ENCODE results near the gene XYLT2. TPM values are rescaled to one million over a fixed set of nuclear protein-coding genes. Genes with fewer than 3 reads are reported as not detected.
"Not testable (repeated sequence)": the region's sequence is repeated elsewhere in the genome, so short reads cannot be mapped to it uniquely, and the experiment has no call there.

XYLT2 gene
- total RNA-seq, 2 experiments from 2014 or later: 29.0 to 31.9 TPM

- Mint-ChIP-seq H3K27me3 (peaks cover 9% of the 10 kb centered on the region), H3K36me3 (no peaks in the 10 kb centered on the region), H3K9me3 (no peaks in the 10 kb centered on the region), H3K4me1 (peaks cover 2% of the 10 kb centered on the region), H3K27ac (no peak overlapping the region), H3K4me3 (no peak overlapping the region)
- ATAC-seq (ENCODE audit: low read depth) (no peak), DNase-seq (no peak)
- POLR2A ChIA-PET: interaction anchor here (1.1 kb wide), 1 partner anchor 8 kb away, joined by 3 read pairs; no protein-coding TSS in a partner anchor
These were observed 17.3 kb upstream of the XYLT2 start for GRCh38 chr17:50328363-50329325.

- DNase-seq (no peak), ATAC-seq (ENCODE audit: low read depth) (no peak)
- Mint-ChIP-seq H3K27me3 (peaks cover 10% of the 10 kb centered on the region), H3K27ac (no peak overlapping the region), H3K4me1 (peaks cover 5% of the 10 kb centered on the region), H3K9me3 (no peaks in the 10 kb centered on the region), H3K36me3 (no peaks in the 10 kb centered on the region), H3K4me3 (no peak overlapping the region)
- POLR2A ChIA-PET: interaction anchor here (1.1 kb wide), 1 partner anchor 9 kb away, joined by 3 read pairs; no protein-coding TSS in a partner anchor
These were observed 16.2 kb upstream of the XYLT2 start for GRCh38 chr17:50329716-50330115.

- POLR2A ChIA-PET: interaction anchor here (1.1 kb wide), 1 partner anchor 10 kb away, joined by 3 read pairs; no protein-coding TSS in a partner anchor
- Mint-ChIP-seq H3K27ac (no peak overlapping the region), H3K4me3 (no peak overlapping the region), H3K9me3 (no peaks in the 10 kb centered on the region), H3K27me3 (peaks cover 11% of the 10 kb centered on the region), H3K4me1 (peaks cover 5% of the 10 kb centered on the region), H3K36me3 (no peaks in the 10 kb centered on the region)
- no peak for ATAC-seq (ENCODE audit: low read depth)
- no peak for DNase-seq
These were observed 15.7 kb upstream of the XYLT2 start for GRCh38 chr17:50330151-50330775.

GRCh38 chr17:50331085-50331791 lies 14.7 kb upstream of the XYLT2 start:
- Mint-ChIP-seq H3K4me3 (no peak overlapping the region), H3K36me3 (no peaks in the 10 kb centered on the region), H3K9me3 (no peaks in the 10 kb centered on the region), H3K27ac (no peak overlapping the region), H3K4me1 (peaks cover 5% of the 10 kb centered on the region), H3K27me3 (peaks cover 11% of the 10 kb centered on the region)
- DNase-seq: no peak
- POLR2A ChIA-PET: no interaction called here
- no peak for ATAC-seq (ENCODE audit: low read depth)

GRCh38 chr17:50332196-50332595 lies 13.7 kb upstream of the XYLT2 start:
- ATAC-seq (ENCODE audit: low read depth) (no peak), DNase-seq (no peak)
- H3K9me3 Mint-ChIP-seq: no peaks in the 10 kb centered on the region
- H3K4me3 Mint-ChIP-seq: no peak overlapping the region
- no peak overlapping the region for H3K27ac Mint-ChIP-seq
- H3K27me3 Mint-ChIP-seq: peaks cover 11% of the 10 kb centered on the region
- no peaks in the 10 kb centered on the region for H3K36me3 Mint-ChIP-seq
- POLR2A ChIA-PET: no interaction called here
- H3K4me1 Mint-ChIP-seq: peaks cover 5% of the 10 kb centered on the region

GRCh38 chr17:50333291-50334057 lies 12.5 kb upstream of the XYLT2 start:
- Mint-ChIP-seq H3K27ac (peak overlapping the region; percentile 78), H3K27me3 (peaks cover 11% of the 10 kb centered on the region), H3K4me3 (peak overlapping the region; percentile 82)
- not testable (repeated sequence) for ATAC-seq (ENCODE audit: low read depth); H3K36me3 Mint-ChIP-seq; H3K4me1 Mint-ChIP-seq; DNase-seq; H3K9me3 Mint-ChIP-seq
- POLR2A ChIA-PET: interaction anchor here (0.7 kb wide), 1 partner anchor 182 kb away, joined by 3 read pairs; no protein-coding TSS in a partner anchor

GRCh38 chr17:50337956-50338355 lies 8.0 kb upstream of the XYLT2 start:
- no peak for DNase-seq
- ATAC-seq (ENCODE audit: low read depth): no peak
- Mint-ChIP-seq H3K27ac (no peak overlapping the region), H3K9me3 (peaks cover 3% of the 10 kb centered on the region), H3K4me3 (no peak overlapping the region), H3K27me3 (peaks cover 8% of the 10 kb centered on the region), H3K4me1 (peaks cover 5% of the 10 kb centered on the region), H3K36me3 (peaks cover 2% of the 10 kb centered on the region)
- POLR2A ChIA-PET: no interaction called here

- H3K4me1 Mint-ChIP-seq: peaks cover 3% of the 10 kb centered on the region
- ATAC-seq (ENCODE audit: low read depth) (no peak), DNase-seq (no peak)
- H3K27me3 Mint-ChIP-seq: peaks cover 8% of the 10 kb centered on the region
- H3K36me3 Mint-ChIP-seq: peaks cover 2% of the 10 kb centered on the region
- no peak overlapping the region for H3K27ac Mint-ChIP-seq
- POLR2A ChIA-PET: no interaction called here
- H3K9me3 Mint-ChIP-seq: peaks cover 3% of the 10 kb centered on the region
- H3K4me3 Mint-ChIP-seq: no peak overlapping the region
These were observed 7.3 kb upstream of the XYLT2 start for GRCh38 chr17:50338645-50339044.

- DNase-seq (no peak), ATAC-seq (ENCODE audit: low read depth) (no peak)
- H3K27me3 Mint-ChIP-seq: peaks cover 8% of the 10 kb centered on the region
- H3K9me3 Mint-ChIP-seq: peaks cover 3% of the 10 kb centered on the region
- no peak overlapping the region for H3K4me3 Mint-ChIP-seq
- H3K27ac Mint-ChIP-seq: no peak overlapping the region
- H3K4me1 Mint-ChIP-seq: peaks cover under 1% of the 10 kb centered on the region
- POLR2A ChIA-PET: no interaction called here
- H3K36me3 Mint-ChIP-seq: peaks cover 2% of the 10 kb centered on the region
These were observed 6.5 kb upstream of the XYLT2 start for GRCh38 chr17:50339381-50339780.

GRCh38 chr17:50344731-50345365 lies 1.1 kb upstream of the XYLT2 start:
- Mint-ChIP-seq H3K4me3 (peak overlapping the region; percentile 69), H3K9me3 (no peaks in the 10 kb centered on the region), H3K4me1 (peaks cover 25% of the 10 kb centered on the region), H3K27me3 (peaks cover 5% of the 10 kb centered on the region), H3K27ac (no peak overlapping the region), H3K36me3 (peaks cover 3% of the 10 kb centered on the region)
- ATAC-seq (ENCODE audit: low read depth) (no peak), DNase-seq (no peak)
- POLR2A ChIA-PET: interaction anchor here (0.7 to 3.1 kb wide), 3 partner anchors 28 to 184 kb away, joined by 6 to 21 read pairs (median 6); partner anchors contain the start of genes EME1 and MRPL27

GRCh38 chr17:50346313-50347116 lies 589 bp downstream of the XYLT2 start:
- Mint-ChIP-seq H3K27me3 (no peaks in the 10 kb centered on the region), H3K36me3 (peaks cover 3% of the 10 kb centered on the region), H3K4me1 (peaks cover 25% of the 10 kb centered on the region), H3K9me3 (no peaks in the 10 kb centered on the region), H3K27ac (peak overlapping the region; percentile 90), H3K4me3 (peak overlapping the region; percentile 89)
- DNase-seq (no peak), ATAC-seq (ENCODE audit: low read depth) (peak; percentile 71)
- POLR2A ChIA-PET: interaction anchor here (0.6 to 3.1 kb wide), 8 partner anchors 12 to 314 kb away, joined by 3 to 24 read pairs (median 4); partner anchors contain the start of genes EME1, LRRC59 and MRPL27
